Activated CD8-positive, alpha-beta T cell treated with anti-CD3 and anti-CD28 coated beads for 36 hours (primary cell): ENCODE measurements around the gene DAPK1. TPM values are rescaled to one million over a fixed set of nuclear protein-coding genes. Genes with fewer than 3 reads are reported as not detected.

Experiments
- ATAC-seq: fragments of 200-7000 bp; cut with Tn5 transposase; one replicate; pipeline ENCODE4 v1.10.0; 2021; ENCODE audit warnings: mild to moderate bottlenecking, moderate library complexity
- CTCF ChIA-PET: fragments of 350-600 bp; sonication (Branson Sonifier 250); formaldehyde crosslinking; loops from one replicate; lab custom pipeline; 2021; ENCODE audit warnings: antibody characterized with exemption; lab: Charles Lee
- POLR2A ChIA-PET: fragments of 350-600 bp; sonication (Branson Sonifier 250); formaldehyde crosslinking; loops from one replicate; lab custom pipeline; 2021; ENCODE audit warnings: antibody characterized with exemption; lab: Charles Lee
- DNase-seq: peaks from one replicate; pipeline ENCODE4 v3.0.0-alpha.2; 2020
- H3K27ac Mint-ChIP-seq: one replicate; pipeline ENCODE4 v1.8.0; 2021; ENCODE audit warnings: mild to moderate bottlenecking, mixed read lengths
- H3K27me3 Mint-ChIP-seq: one replicate; pipeline ENCODE4 v1.8.0; 2021; ENCODE audit warnings: mixed read lengths
- H3K36me3 Mint-ChIP-seq: one replicate; pipeline ENCODE4 v1.8.0; 2021; ENCODE audit warnings: low read depth, mixed read lengths
- H3K4me1 Mint-ChIP-seq: one replicate; pipeline ENCODE4 v1.8.0; 2021; ENCODE audit warnings: low read depth, mixed read lengths
- H3K4me3 Mint-ChIP-seq: one replicate; pipeline ENCODE4 v1.8.0; 2021; ENCODE audit warnings: mild to moderate bottlenecking, moderate library complexity, mixed read lengths
- H3K9me3 Mint-ChIP-seq: one replicate; pipeline ENCODE4 v1.8.0; 2021; ENCODE audit warnings: mixed read lengths
- intact Hi-C: fragments of 100-400 bp; cut with micrococcal nuclease; formaldehyde crosslinking; loops from one replicate; pipeline ENCODE4 v1.10.0; 2022
- total RNA-seq, 2 experiments: library from RNA; stranded (reverse); gene quantifications; one replicate each; pipeline ENCODE4 v1.2.3, GENCODE V29; 2021
- TF ChIP-seq, protein P1 (sequence below): fragments of 200-600 bp; IDR thresholded peaks from one replicate; pipeline ENCODE4 v1.8.0; 2022; ENCODE audit warnings: antibody characterized with exemption, mild to moderate bottlenecking

DAPK1 gene
- total RNA-seq, 2 experiments from 2014 or later: 1.7 to 2.1 TPM

DNA sequence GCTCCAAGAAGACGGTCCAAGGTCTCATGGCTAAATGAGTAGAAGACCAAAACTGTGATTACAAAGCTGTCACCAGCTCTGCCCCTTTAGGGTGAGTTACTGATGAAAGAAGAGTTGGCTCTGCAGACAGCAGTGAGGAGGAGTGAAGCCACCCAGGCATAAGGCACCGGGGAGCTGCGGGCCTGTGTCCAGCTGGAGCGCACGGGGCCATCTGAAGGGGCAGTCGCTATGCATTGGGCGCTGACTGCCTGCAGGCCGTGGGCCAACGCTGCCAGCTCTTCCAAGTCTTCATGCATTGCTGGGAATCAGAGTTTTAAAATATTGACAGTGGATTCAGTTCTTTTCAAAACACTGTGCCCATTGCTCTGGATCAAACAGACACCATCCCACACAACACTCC lies 70.3 kb downstream of the DAPK1 start:
- Mint-ChIP-seq H3K4me1 (no peaks in the 10 kb centered on the region), H3K36me3 (no peaks in the 10 kb centered on the region), H3K27me3 (no peaks in the 10 kb centered on the region), H3K27ac (no peak overlapping the region), H3K4me3 (no peak overlapping the region), H3K9me3 (no peaks in the 10 kb centered on the region)
- ChIA-PET POLR2A (no interaction called here), CTCF (no interaction called here)
- DNase-seq (no peak), ATAC-seq (no peak)
- TF ChIP-seq, protein P1, sequence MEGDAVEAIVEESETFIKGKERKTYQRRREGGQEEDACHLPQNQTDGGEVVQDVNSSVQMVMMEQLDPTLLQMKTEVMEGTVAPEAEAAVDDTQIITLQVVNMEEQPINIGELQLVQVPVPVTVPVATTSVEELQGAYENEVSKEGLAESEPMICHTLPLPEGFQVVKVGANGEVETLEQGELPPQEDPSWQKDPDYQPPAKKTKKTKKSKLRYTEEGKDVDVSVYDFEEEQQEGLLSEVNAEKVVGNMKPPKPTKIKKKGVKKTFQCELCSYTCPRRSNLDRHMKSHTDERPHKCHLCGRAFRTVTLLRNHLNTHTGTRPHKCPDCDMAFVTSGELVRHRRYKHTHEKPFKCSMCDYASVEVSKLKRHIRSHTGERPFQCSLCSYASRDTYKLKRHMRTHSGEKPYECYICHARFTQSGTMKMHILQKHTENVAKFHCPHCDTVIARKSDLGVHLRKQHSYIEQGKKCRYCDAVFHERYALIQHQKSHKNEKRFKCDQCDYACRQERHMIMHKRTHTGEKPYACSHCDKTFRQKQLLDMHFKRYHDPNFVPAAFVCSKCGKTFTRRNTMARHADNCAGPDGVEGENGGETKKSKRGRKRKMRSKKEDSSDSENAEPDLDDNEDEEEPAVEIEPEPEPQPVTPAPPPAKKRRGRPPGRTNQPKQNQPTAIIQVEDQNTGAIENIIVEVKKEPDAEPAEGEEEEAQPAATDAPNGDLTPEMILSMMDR: no peak
- intact Hi-C loops: no loop called here

DNA sequence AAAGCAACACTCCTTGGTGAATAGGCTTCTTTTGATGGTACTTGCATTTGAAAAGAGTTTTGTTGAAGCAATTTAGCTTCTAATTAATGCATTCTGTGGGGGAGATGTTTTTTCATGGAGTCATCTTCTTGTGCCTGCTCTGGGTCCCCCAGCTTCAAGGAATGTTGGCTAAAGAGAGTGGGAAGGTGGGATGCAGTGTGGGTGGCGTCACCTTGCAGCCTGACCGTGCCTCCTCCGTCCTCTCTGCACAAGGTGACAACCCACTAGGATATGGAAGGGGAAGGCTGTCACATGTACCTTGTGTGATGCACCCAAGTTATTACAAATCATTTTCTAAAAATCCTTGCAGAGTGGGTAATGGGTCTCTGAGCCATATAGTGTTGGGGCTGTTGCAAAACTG lies 70.7 kb downstream of the DAPK1 start:
- TF ChIP-seq, protein P1: no peak

DNA sequence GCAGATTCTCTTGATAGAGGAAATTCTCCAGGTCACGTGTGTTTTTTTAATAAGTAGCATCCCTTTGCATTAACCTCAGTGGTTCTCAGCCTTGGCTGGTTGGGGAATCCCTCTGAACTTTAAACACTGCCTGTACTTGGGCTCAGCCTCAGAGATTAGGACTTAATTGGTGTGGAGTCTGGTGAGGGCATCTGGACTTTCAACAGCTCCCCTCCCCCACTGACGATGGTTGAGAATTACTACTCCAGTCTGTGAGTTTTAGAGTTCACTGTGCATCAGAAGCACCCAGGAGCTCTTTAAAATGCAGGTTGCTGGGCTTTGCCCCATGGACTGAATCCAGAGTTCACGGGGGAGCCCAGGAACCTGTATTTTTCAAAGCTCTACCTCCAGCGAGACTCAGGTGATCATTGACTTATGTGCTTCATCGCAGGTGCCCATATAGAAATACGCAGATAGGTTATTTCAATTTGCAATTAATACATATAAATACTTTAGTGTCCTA lies 71.4 kb downstream of the DAPK1 start:
- Mint-ChIP-seq H3K36me3 (no peaks in the 10 kb centered on the region), H3K4me1 (no peaks in the 10 kb centered on the region), H3K27ac (no peak overlapping the region), H3K4me3 (no peak overlapping the region), H3K27me3 (no peaks in the 10 kb centered on the region), H3K9me3 (no peaks in the 10 kb centered on the region)
- POLR2A ChIA-PET: no interaction called here
- no peak for DNase-seq
- no peak for ATAC-seq
- CTCF ChIA-PET: interaction anchor here (0.6 kb wide), 1 partner anchor 62 kb away, joined by 4 read pairs; no protein-coding TSS in a partner anchor
- intact Hi-C loops: no loop called here
- TF ChIP-seq, protein P1: no peak

More for the DNA sequence above, 70.7 kb downstream of the DAPK1 start:
- H3K36me3 Mint-ChIP-seq: no peaks in the 10 kb centered on the region
- ATAC-seq (no peak), DNase-seq (no peak)
- intact Hi-C loops: no loop called here
- no peak overlapping the region for H3K27ac Mint-ChIP-seq
- H3K4me1 Mint-ChIP-seq: no peaks in the 10 kb centered on the region
- no peaks in the 10 kb centered on the region for H3K9me3 Mint-ChIP-seq
- H3K27me3 Mint-ChIP-seq: no peaks in the 10 kb centered on the region
- H3K4me3 Mint-ChIP-seq: no peak overlapping the region
- POLR2A ChIA-PET: no interaction called here
- CTCF ChIA-PET: no interaction called here

DNA sequence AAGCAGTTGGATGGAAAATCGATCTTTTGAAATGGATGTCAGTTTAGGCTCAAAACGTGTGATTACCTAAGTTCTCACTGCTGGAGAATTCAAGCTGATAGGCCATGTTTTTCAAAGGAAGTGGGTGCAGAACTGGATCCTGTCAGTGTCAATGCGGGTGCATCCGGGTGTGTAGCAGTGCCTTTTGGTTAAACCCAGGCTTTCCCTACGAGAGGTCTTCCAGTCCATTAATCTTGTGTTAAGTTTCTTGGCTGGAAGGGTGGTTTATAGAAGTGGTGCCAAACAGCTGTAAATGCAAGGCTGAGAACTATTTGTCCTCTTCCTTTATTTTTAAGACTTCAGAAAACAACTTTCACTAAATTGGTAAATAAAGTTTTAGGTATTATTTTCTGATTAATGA lies 71.9 kb downstream of the DAPK1 start:
- no peaks in the 10 kb centered on the region for H3K4me1 Mint-ChIP-seq
- ChIA-PET CTCF (interaction anchor here (0.6 kb wide), 1 partner anchor 62 kb away, joined by 4 read pairs; no protein-coding TSS in a partner anchor), POLR2A (no interaction called here)
- no peaks in the 10 kb centered on the region for H3K27me3 Mint-ChIP-seq
- intact Hi-C loops: no loop called here
- H3K9me3 Mint-ChIP-seq: no peaks in the 10 kb centered on the region
- DNase-seq (no peak), ATAC-seq (no peak)
- no peak overlapping the region for H3K4me3 Mint-ChIP-seq
- TF ChIP-seq, protein P1: no peak
- no peaks in the 10 kb centered on the region for H3K36me3 Mint-ChIP-seq
- no peak overlapping the region for H3K27ac Mint-ChIP-seq

DNA sequence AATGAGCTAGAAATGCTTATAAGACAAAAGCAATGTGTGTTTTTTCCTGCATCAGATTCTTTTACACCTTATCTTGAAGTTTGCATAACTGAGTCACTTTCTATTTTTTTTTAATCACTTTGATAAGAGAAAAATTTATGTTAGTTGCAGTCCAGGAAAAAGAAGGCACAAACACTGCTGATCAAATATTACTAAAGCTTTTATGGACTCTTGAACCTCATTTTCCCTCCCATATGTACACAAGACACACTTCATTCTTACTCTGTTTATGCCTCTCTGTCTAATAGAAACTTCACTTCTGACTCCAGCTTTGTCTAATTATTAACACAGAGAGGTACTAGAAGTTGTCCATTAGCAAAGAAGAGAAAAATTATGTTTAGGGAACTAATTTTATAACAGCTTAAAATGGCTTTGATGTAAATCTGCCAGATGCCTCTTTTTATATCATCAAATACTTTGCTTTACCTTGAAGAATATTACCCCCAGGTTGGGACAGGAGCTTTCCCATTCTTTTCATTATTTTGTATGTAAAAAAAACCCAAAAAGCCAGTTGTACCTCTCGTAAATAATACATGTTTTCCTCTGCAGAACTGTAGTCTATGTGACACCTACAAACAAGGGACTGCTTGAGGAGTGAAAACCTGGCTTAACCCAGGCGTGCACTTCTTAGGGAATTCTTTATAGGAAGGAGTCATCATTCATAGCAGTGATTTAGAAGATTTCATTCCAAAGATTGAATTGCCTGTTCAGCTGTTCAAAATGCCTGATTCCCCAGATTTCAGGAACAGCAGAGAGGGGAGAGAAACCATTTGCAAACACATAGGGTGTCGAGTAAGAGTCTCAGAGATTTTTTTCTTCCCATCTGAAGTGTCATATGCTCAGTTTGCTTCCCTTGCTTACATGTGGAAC lies 72.6 kb downstream of the DAPK1 start:
- no peak overlapping the region for H3K27ac Mint-ChIP-seq

More for the DNA sequence above, 72.6 kb downstream of the DAPK1 start:
- Mint-ChIP-seq H3K9me3 (no peaks in the 10 kb centered on the region), H3K4me1 (no peaks in the 10 kb centered on the region), H3K27me3 (no peaks in the 10 kb centered on the region), H3K4me3 (no peak overlapping the region), H3K36me3 (no peaks in the 10 kb centered on the region)
- intact Hi-C loops: no loop called here
- ChIA-PET CTCF (no interaction called here), POLR2A (no interaction called here)
- ATAC-seq (no peak), DNase-seq (no peak)
- TF ChIP-seq, protein P1: no peak
